Measurements from ENCODE around the gene KCNB1.

KCNB1 gene

DNA sequence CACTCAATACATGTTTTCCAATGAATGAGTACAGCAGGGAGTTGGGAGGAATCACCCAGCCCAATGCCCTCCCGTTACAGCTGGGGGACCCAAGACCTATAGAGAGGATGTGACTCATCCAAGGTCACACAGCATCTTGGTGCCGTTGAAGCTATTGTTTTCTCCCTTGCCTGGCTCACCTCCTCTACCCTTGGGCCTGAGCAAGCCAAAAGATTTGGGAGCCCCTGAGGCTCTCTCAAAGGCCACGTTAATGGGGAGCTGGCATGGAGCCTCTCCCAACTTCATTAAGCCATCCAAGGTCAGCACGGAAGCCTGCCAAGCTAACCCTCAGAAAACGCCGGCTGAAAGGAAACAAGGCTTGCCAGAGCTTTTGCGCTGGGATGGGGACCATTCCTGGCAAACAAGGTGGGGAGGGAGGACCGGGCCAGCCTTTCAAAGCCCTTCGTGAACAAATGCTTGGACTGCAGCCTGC is 30.4 kb downstream of the KCNB1 start:
- H3K9me3 ChIP-seq (ENCODE audit: control insufficient read depth, low read length), result no peaks in the 10 kb centered on the region
- H3K27me3 ChIP-seq (replicated peaks; ENCODE audit: control insufficient read depth, insufficient read depth, low read length), result peaks cover 18% of the 10 kb centered on the region
- H3K9ac ChIP-seq (ENCODE audit: low read length), result no peak overlapping the region
- no peaks in the 10 kb centered on the region for H3K36me3 ChIP-seq (ENCODE audit: control insufficient read depth, insufficient read depth, low read length, severe bottlenecking)
- H3K4me3 ChIP-seq (ENCODE audit: low read length), result no peak overlapping the region
- no peak for DNase-seq (ENCODE audit: low read depth)
- peaks cover 23% of the 10 kb centered on the region for H3K4me1 ChIP-seq (ENCODE audit: control insufficient read depth, insufficient read depth, low read length)

DNA sequence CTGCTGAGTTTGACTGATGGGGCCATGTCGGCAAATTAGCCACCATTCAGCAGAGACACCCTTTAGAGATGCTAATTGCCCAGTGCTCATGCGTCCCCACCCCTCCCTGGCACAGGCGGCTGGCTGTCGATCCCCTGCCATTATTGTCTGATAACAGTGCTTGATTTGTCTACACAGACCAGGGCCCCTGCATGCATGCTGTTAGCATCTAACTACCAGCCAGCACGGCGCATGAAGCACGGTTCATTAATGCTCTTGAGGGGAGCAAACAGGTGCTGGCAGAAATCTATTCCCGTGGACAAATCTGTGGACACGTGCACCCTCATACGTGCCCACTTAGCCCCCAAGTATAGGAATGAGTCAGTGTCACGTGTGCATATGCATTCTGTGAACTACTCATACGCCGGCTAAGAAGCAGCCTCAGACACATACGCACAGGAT is 32.2 kb downstream of the KCNB1 start:
- H3K4me1 ChIP-seq (ENCODE audit: control insufficient read depth, insufficient read depth, low read length), result peaks cover 32% of the 10 kb centered on the region
- no peaks in the 10 kb centered on the region for H3K36me3 ChIP-seq (ENCODE audit: control insufficient read depth, insufficient read depth, low read length, severe bottlenecking)
- no peak for DNase-seq (ENCODE audit: low read depth)
- no peaks in the 10 kb centered on the region for H3K9me3 ChIP-seq (ENCODE audit: control insufficient read depth, low read length)
- H3K4me3 ChIP-seq (ENCODE audit: low read length), result no peak overlapping the region
- H3K9ac ChIP-seq (ENCODE audit: low read length), result no peak overlapping the region
- H3K27me3 ChIP-seq (replicated peaks; ENCODE audit: control insufficient read depth, insufficient read depth, low read length), result peaks cover 4% of the 10 kb centered on the region

DNA sequence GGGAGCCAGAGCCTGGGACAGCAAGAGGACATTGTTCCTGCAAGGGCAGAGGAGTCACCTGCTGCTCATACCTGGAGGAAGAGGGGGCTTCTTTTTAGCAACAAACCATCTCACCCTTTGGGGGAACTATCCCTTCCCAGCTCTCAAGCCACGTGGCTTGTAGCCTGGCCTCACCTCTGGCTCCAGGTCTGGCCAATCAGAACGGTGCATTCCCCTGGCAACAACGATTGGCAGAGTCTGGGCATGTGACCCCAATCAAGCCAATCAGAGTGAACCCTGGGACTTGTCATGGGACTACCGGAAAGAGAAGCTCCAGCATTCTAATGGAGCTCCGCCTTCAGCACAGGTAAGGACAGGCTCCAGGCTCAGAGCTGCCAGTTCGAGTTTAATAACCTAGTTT is 33.6 kb downstream of the KCNB1 start:
- Histone ChIP-seq H3K9me3 (ENCODE audit: control insufficient read depth, low read length) (no peaks in the 10 kb centered on the region), H3K9ac (ENCODE audit: low read length) (no peak overlapping the region), H3K27me3 (replicated peaks; ENCODE audit: control insufficient read depth, insufficient read depth, low read length) (peaks cover 5% of the 10 kb centered on the region), H3K36me3 (ENCODE audit: control insufficient read depth, insufficient read depth, low read length, severe bottlenecking) (no peaks in the 10 kb centered on the region), H3K4me1 (ENCODE audit: control insufficient read depth, insufficient read depth, low read length) (peaks cover 37% of the 10 kb centered on the region), H3K4me3 (ENCODE audit: low read length) (no peak overlapping the region)
- no peak for DNase-seq (ENCODE audit: low read depth)

DNA sequence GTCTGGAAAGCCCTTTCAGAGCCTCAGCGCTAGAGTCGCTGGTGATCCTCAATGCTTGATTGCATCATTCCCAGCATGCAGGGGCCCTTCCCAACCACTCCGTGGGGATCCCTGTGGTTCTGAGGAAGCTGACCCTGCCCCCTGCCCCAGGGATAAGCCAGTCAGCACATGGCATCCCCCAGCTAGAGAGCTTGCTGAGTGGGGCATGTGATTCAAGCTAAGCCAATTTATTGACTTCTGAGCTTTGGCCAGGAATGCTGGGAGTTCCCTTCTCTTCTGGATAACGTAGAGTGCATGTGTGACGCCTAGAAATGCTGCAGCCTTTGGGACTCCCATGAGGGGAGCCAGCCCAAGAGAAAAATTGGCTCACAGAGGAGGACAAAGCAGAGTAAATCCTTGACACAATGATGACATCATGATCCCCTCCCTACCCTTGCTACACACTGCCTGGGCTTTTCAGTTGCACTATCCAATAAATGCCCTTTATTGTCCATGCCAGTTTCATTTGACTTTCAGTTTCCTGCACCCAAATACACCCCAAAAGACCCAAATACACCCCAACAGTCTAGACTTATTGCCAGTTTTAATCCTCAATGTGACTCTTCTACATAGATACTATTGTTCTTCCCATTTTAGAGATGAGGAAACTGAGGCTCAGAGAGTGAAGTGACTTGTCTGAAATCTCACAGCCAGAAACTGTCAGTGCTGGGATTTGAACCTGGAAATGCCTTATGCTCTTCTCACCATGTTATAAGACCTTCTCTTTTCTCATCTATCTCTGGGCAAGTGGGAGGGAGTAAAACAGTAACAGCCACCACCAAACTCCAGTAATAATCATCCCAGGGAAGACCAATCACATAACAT is 34.3 kb downstream of the KCNB1 start:
- no peak overlapping the region for H3K4me3 ChIP-seq (ENCODE audit: low read length)
- H3K27me3 ChIP-seq (replicated peaks; ENCODE audit: control insufficient read depth, insufficient read depth, low read length), result peaks cover 10% of the 10 kb centered on the region
- DNase-seq (ENCODE audit: low read depth), result peak; percentile 13

DNA sequence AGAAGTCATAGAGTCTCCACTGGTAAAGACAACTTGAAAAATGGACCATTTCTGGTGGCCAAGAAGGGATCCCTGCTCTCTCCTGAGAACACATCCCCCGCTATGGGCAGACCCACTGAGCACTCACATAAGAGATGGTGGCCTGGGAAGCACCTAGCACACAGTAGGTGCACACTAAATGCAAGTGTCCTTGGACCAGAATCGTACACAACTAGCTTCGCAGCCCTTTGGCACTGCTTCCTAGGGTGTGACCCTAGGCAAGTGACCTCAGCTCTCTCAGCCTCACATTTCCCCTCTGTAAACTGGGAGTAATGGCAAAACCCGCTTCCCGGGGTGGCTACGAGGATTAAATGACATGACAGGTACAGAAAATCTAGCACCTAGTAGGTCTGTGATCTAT is 35.1 kb downstream of the KCNB1 start:
- H3K27me3 ChIP-seq (replicated peaks; ENCODE audit: control insufficient read depth, insufficient read depth, low read length), result peaks cover 10% of the 10 kb centered on the region
- no peak overlapping the region for H3K9ac ChIP-seq (ENCODE audit: low read length)
- peaks cover 36% of the 10 kb centered on the region for H3K4me1 ChIP-seq (ENCODE audit: control insufficient read depth, insufficient read depth, low read length)
- DNase-seq (ENCODE audit: low read depth), result no peak
- H3K36me3 ChIP-seq (ENCODE audit: control insufficient read depth, insufficient read depth, low read length, severe bottlenecking), result no peaks in the 10 kb centered on the region
- no peaks in the 10 kb centered on the region for H3K9me3 ChIP-seq (ENCODE audit: control insufficient read depth, low read length)
- H3K4me3 ChIP-seq (ENCODE audit: low read length), result no peak overlapping the region

More for the DNA sequence above, 34.3 kb downstream of the KCNB1 start:
- H3K9me3 ChIP-seq (ENCODE audit: control insufficient read depth, low read length), result no peaks in the 10 kb centered on the region
- no peak overlapping the region for H3K9ac ChIP-seq (ENCODE audit: low read length)
- H3K36me3 ChIP-seq (ENCODE audit: control insufficient read depth, insufficient read depth, low read length, severe bottlenecking), result no peaks in the 10 kb centered on the region
- peaks cover 37% of the 10 kb centered on the region for H3K4me1 ChIP-seq (ENCODE audit: control insufficient read depth, insufficient read depth, low read length)

DNA sequence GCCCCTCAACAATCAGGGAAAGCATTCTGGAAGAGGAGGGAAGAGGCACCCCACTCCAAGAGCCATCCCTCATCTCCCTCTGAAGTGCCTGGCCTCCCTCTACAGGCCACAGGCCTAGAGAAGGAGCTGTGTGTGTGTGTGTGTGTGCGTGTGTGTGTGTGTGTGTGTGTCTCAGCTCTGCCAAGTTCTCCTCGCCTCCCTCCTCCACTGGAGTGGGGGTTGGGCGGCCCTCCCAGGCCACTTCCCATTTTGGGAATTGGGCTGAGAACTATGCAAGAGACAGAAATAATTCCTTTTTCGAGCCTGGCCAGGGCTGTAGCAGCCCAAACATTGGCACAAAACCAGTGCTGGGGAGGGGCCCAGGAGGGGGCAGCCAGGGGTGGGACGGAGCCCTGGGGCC is 35.7 kb downstream of the KCNB1 start:
- no peak overlapping the region for H3K4me3 ChIP-seq (ENCODE audit: low read length)
- H3K36me3 ChIP-seq (ENCODE audit: control insufficient read depth, insufficient read depth, low read length, severe bottlenecking), result no peaks in the 10 kb centered on the region
- H3K4me1 ChIP-seq (ENCODE audit: control insufficient read depth, insufficient read depth, low read length), result peaks cover 30% of the 10 kb centered on the region
- no peaks in the 10 kb centered on the region for H3K9me3 ChIP-seq (ENCODE audit: control insufficient read depth, low read length)
- H3K9ac ChIP-seq (ENCODE audit: low read length), result no peak overlapping the region
- peaks cover 15% of the 10 kb centered on the region for H3K27me3 ChIP-seq (replicated peaks; ENCODE audit: control insufficient read depth, insufficient read depth, low read length)
- DNase-seq (ENCODE audit: low read depth), result peak; percentile 16

DNA sequence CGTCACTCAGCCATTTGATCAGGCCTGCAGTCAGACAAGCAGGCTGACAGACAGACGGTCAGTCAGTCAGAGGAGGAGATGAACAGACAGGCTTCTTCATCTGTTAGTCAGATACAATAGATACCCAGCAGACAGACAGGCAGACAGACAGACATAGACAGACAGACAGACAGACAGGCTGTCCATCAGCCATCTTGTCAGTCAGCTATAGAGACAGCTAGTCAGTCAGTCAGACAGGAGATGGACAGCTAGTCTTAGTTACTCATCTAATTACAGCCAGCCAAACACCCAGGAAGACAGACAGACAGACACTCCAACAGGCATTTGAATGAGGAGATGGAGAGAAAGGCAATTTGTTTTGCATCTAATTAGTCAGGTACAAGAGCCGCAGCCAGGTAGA is 36.4 kb downstream of the KCNB1 start:
- H3K4me3 ChIP-seq (ENCODE audit: low read length), result no peak overlapping the region
- H3K9me3 ChIP-seq (ENCODE audit: control insufficient read depth, low read length), result no peaks in the 10 kb centered on the region
- no peak for DNase-seq (ENCODE audit: low read depth)
- H3K27me3 ChIP-seq (replicated peaks; ENCODE audit: control insufficient read depth, insufficient read depth, low read length), result peaks cover 15% of the 10 kb centered on the region
- no peaks in the 10 kb centered on the region for H3K36me3 ChIP-seq (ENCODE audit: control insufficient read depth, insufficient read depth, low read length, severe bottlenecking)
- no peak overlapping the region for H3K9ac ChIP-seq (ENCODE audit: low read length)
- peaks cover 30% of the 10 kb centered on the region for H3K4me1 ChIP-seq (ENCODE audit: control insufficient read depth, insufficient read depth, low read length)

DNA sequence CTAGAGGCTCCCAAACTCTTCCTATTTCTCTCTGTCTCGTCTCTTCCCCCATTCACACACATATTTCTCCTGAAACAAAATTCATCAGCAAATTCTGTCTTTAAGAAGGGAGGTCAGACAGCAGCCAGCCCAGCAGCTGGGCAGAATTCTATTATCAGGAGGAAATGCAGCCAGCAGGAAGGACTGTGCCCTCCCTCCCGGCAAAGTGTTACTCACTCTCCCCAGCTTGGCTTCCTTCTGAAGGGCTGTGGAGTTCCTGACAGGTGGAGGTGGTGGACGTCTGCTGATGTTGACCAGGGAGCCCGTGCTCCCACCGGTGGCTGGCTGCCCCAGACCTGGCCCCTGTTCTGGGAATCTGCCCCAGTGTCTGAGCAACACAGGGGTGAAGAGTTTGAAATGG is 37.3 kb downstream of the KCNB1 start:
- H3K9ac ChIP-seq (ENCODE audit: low read length), result no peak overlapping the region
- DNase-seq (ENCODE audit: low read depth), result no peak
- H3K27me3 ChIP-seq (replicated peaks; ENCODE audit: control insufficient read depth, insufficient read depth, low read length), result peaks cover 22% of the 10 kb centered on the region
- H3K4me1 ChIP-seq (ENCODE audit: control insufficient read depth, insufficient read depth, low read length), result peaks cover 30% of the 10 kb centered on the region
- H3K4me3 ChIP-seq (ENCODE audit: low read length), result no peak overlapping the region
- H3K36me3 ChIP-seq (ENCODE audit: control insufficient read depth, insufficient read depth, low read length, severe bottlenecking), result no peaks in the 10 kb centered on the region
- H3K9me3 ChIP-seq (ENCODE audit: control insufficient read depth, low read length), result no peaks in the 10 kb centered on the region

DNA sequence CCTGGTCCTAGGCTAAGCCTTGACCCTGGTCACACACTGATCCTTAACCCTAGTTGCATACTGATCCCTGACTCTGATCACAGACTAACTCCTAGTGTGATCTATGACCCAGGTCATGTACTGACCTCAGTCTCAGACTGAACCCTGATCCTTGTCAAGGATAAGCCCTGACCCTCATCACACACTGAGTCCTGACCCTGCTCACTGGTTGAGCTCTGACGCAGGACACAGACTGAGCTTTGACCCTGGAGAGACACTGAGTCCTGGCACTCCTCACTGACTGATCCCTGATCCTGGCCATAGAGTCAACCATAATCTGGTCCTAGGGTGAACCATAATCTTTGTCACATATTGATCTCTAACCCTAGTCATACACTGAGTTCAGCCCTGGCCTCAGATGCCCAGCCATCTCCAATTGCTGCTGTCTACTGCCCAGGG is 37.9 kb downstream of the KCNB1 start:
- Histone ChIP-seq H3K9ac (ENCODE audit: low read length) (no peak overlapping the region), H3K4me3 (ENCODE audit: low read length) (no peak overlapping the region), H3K36me3 (ENCODE audit: control insufficient read depth, insufficient read depth, low read length, severe bottlenecking) (no peaks in the 10 kb centered on the region), H3K9me3 (ENCODE audit: control insufficient read depth, low read length) (no peaks in the 10 kb centered on the region), H3K27me3 (replicated peaks; ENCODE audit: control insufficient read depth, insufficient read depth, low read length) (peaks cover 28% of the 10 kb centered on the region), H3K4me1 (ENCODE audit: control insufficient read depth, insufficient read depth, low read length) (peaks cover 30% of the 10 kb centered on the region)
- no peak for DNase-seq (ENCODE audit: low read depth)

DNA sequence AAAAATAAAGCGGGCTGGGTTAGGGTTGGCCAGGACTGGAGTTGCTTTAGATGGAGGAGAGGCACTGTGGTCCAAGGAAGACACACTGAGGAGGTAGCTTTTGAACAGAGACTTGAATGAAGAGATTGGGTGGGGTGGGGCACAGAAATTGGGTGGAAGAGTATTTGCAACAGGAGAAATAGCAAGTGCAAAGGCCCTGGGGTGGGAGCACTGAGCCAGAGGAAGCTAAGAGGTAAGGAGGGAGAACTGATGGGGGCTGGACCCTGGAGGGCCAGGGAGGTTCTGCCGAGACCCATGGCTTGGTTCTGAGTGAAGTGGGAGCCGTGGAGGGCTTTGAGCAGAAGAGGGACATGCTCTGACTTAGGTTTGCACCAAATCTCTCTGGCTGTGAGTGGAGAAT is 45.4 kb downstream of the KCNB1 start:
- DNase-seq (ENCODE audit: low read depth), result no peak
- H3K4me3 ChIP-seq (ENCODE audit: low read length), result no peak overlapping the region
- no peak overlapping the region for H3K9ac ChIP-seq (ENCODE audit: low read length)
- no peaks in the 10 kb centered on the region for H3K36me3 ChIP-seq (ENCODE audit: control insufficient read depth, insufficient read depth, low read length, severe bottlenecking)
- H3K27me3 ChIP-seq (replicated peaks; ENCODE audit: control insufficient read depth, insufficient read depth, low read length), result peaks cover 46% of the 10 kb centered on the region
- H3K4me1 ChIP-seq (ENCODE audit: control insufficient read depth, insufficient read depth, low read length), result no peaks in the 10 kb centered on the region
- no peaks in the 10 kb centered on the region for H3K9me3 ChIP-seq (ENCODE audit: control insufficient read depth, low read length)

DNA sequence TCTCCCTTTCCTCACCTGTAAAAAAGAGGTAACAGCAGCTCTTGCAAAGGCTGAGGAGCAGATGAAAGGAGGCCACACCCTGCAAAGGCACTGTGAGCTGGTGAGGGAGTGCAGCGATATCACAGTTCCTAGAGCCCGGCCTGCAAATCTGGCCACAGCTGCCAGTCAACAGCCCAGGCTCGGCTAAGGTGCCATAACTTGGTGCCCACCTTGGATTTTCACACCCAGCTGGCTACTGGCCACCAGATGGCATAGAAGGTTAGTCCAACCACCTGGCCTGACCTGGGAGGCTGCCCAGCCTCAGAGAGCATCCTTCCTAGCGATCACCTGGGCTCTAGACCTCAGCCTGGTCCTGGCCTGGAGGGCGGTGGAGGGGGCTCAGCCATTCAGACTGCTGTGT is 46.8 kb downstream of the KCNB1 start:
- DNase-seq (ENCODE audit: low read depth), result no peak
- no peaks in the 10 kb centered on the region for H3K36me3 ChIP-seq (ENCODE audit: control insufficient read depth, insufficient read depth, low read length, severe bottlenecking)
- H3K9me3 ChIP-seq (ENCODE audit: control insufficient read depth, low read length), result no peaks in the 10 kb centered on the region
- H3K4me3 ChIP-seq (ENCODE audit: low read length), result no peak overlapping the region
- H3K9ac ChIP-seq (ENCODE audit: low read length), result no peak overlapping the region
- peaks cover 45% of the 10 kb centered on the region for H3K27me3 ChIP-seq (replicated peaks; ENCODE audit: control insufficient read depth, insufficient read depth, low read length)
- H3K4me1 ChIP-seq (ENCODE audit: control insufficient read depth, insufficient read depth, low read length), result no peaks in the 10 kb centered on the region
